HepG2 (cell line): ENCODE results near the gene DDAH2. TPM values are rescaled to one million over a fixed set of nuclear protein-coding genes. Genes with fewer than 3 reads are reported as not detected.

ENCODE experiments used
- ATRX ChIP-seq: sonication (generic); formaldehyde crosslinking; IDR thresholded peaks from 2 replicates; pipeline ENCODE4 v1.4.0; 2020; ENCODE audit warnings: missing genetic modification reagents, borderline replicate concordance
- KDM4B ChIP-seq: sonication (generic); formaldehyde crosslinking; IDR thresholded peaks from 2 replicates; pipeline ENCODE4 v1.4.0; 2020; ENCODE audit warnings: missing genetic modification reagents
- MEIS2 ChIP-seq: sonication (generic); formaldehyde crosslinking; IDR thresholded peaks from 2 replicates; pipeline ENCODE4 v1.9.0; 2021; ENCODE audit warnings: mild to moderate bottlenecking, missing genetic modification reagents
- POLR2A ChIP-seq, 2 experiments: IDR thresholded peaks; 2 replicates each; pipeline ENCODE4 v1.6.1; 2011; ENCODE audit warnings: low read depth in 2 of 2, low read length in 2 of 2, mild to moderate bottlenecking in 1 of 2, moderate library complexity in 1 of 2; ENCODE audit not compliant: insufficient read depth in 1 of 2
- PPARG ChIP-seq: conservative IDR thresholded peaks from 2 replicates; pipeline ENCODE4 v1.6.1; 2016; ENCODE audit warnings: missing biosample characterization, missing genetic modification reagents
- RCOR2 ChIP-seq: IDR thresholded peaks from 2 replicates; pipeline ENCODE4 v1.6.1; 2016; ENCODE audit warnings: missing biosample characterization, missing genetic modification reagents
- SETDB1 ChIP-seq: sonication (generic); formaldehyde crosslinking; IDR thresholded peaks from 2 replicates; pipeline ENCODE4 v1.5.1; 2020; ENCODE audit warnings: missing genetic modification reagents, mild to moderate bottlenecking, borderline replicate concordance
- THAP11 ChIP-seq: IDR thresholded peaks from 2 replicates; pipeline ENCODE4 v1.6.1; 2016; ENCODE audit warnings: missing biosample characterization, missing genetic modification reagents
- ZFP82 ChIP-seq: sonication (generic); formaldehyde crosslinking; IDR thresholded peaks from 2 replicates; pipeline ENCODE4 v1.5.1; 2020; ENCODE audit warnings: mild to moderate bottlenecking, missing genetic modification reagents, borderline replicate concordance
- ZNF10 ChIP-seq: sonication (generic); formaldehyde crosslinking; IDR thresholded peaks from 2 replicates; pipeline ENCODE4 v1.4.0; 2020; ENCODE audit warnings: mild to moderate bottlenecking, low read depth, missing genetic modification reagents, borderline replicate concordance
- ZNF17 ChIP-seq: sonication (generic); formaldehyde crosslinking; IDR thresholded peaks from 2 replicates; pipeline ENCODE4 v1.5.0; 2020; ENCODE audit warnings: mild to moderate bottlenecking, missing genetic modification reagents
- ZNF775 ChIP-seq: sonication (generic); formaldehyde crosslinking; IDR thresholded peaks from 2 replicates; pipeline ENCODE4 v1.4.0; 2020; ENCODE audit warnings: missing genetic modification reagents, mild to moderate bottlenecking, moderate library complexity, borderline replicate concordance
- polyA plus RNA-seq, 8 experiments: library from polyadenylated mRNA; depleted of rRNA in 3 of 8; stranded (reverse) in 7 of 8; unstranded in 1 of 8; fragments of >200 nt; fragmentation: Illumina TruSeq in 4 of 8; extraction: Trizol in 4 of 8; gene quantifications; 2 replicates each; pipeline versions ENCODE4 v1.2.1 to v1.2.3, GENCODE V29; 2011 to 2016; ENCODE audit warnings: low read depth in 4 of 8, missing spikeins in 1 of 8, mixed read lengths in 1 of 8; ENCODE audit not compliant: insufficient read depth in 1 of 8
- total RNA-seq, 5 experiments: library from RNA; depleted of rRNA; stranded (reverse); fragments of >200 nt; fragmentation: Illumina TruSeq; extraction: Trizol; gene quantifications; 2 replicates each; pipeline ENCODE4 v1.2.3, GENCODE V29; 2016; ENCODE audit warnings: low read depth in 1 of 5
- TF ChIP-seq, protein P1 (sequence below): sonication (generic); formaldehyde crosslinking; IDR thresholded peaks from 2 replicates; pipeline ENCODE4 v1.4.0; 2020; ENCODE audit warnings: mild to moderate bottlenecking, missing genetic modification reagents
- TF ChIP-seq, protein P2 (sequence below): sonication (generic); formaldehyde crosslinking; IDR thresholded peaks from 2 replicates; pipeline ENCODE4 v1.8.0; 2022; ENCODE audit warnings: mild to moderate bottlenecking, missing genetic modification reagents, borderline replicate concordance
- TF ChIP-seq, protein P3 (sequence below): sonication (generic); formaldehyde crosslinking; IDR thresholded peaks from 2 replicates; pipeline ENCODE4 v1.5.0; 2020; ENCODE audit warnings: mild to moderate bottlenecking, missing genetic modification reagents, borderline replicate concordance
- TF ChIP-seq, protein P4 (sequence below): sonication (generic); formaldehyde crosslinking; IDR thresholded peaks from 2 replicates; pipeline ENCODE4 v1.4.0; 2020; ENCODE audit warnings: missing genetic modification reagents, borderline replicate concordance
- TF ChIP-seq, protein P5 (sequence below): sonication (generic); formaldehyde crosslinking; IDR thresholded peaks from 2 replicates; pipeline ENCODE4 v1.5.1; 2020; ENCODE audit warnings: missing genetic modification reagents, mild to moderate bottlenecking, borderline replicate concordance

Gene DDAH2
- total and polyA plus RNA-seq, 2 of the 13 experiments (the other 11 are each of a cell fraction or from before 2014, with no cell fraction given): 16.4 to 21.1 TPM

DNA sequence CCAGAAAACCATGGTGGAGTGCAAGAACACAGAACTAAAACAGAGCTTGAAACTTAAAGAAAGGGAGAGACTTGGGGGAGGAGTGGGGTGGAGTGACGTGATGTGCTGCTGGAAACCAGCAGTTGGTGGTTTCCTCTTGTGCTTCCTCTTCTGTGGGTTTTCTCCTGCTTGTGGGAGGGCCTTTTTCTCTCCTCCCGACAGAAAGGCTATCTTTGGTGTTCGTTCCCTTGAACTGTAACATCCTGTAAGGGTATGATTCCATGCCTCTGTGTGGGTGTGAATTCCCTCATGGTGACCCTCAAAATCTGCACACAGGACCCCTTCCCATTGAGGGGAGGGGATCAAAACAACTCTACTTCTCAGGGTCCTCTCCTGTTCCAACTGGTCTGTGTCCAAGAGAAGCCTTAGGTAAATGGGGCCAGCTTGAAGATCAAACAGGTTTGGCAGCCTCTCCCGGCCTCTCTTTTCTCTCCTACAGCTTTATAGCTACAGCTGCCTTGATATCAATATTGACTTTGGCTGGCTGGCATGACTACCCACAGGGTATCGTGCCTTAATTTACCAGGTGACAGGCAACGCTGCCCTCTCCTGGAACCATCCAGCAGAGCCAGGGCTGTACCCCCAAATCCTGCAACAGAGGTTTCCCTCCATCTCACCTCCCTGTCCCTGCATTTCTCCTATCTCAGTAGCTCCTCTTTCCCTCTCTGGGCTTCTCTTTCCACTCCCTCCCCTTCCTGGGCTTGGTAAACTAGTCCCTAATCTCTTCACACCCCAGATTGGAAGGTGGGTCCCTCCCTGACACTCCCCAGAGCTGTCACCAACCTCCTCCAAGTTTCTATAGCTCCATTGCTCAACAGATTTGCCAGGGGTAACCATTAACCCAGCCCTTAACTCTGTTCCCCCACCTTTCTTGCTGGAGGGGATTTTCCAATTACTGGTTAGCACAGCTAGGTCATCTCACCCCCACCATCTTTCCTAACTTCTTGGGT is 9.2 kb upstream of the DDAH2 start (continued):
- TF ChIP-seq, protein P1, sequence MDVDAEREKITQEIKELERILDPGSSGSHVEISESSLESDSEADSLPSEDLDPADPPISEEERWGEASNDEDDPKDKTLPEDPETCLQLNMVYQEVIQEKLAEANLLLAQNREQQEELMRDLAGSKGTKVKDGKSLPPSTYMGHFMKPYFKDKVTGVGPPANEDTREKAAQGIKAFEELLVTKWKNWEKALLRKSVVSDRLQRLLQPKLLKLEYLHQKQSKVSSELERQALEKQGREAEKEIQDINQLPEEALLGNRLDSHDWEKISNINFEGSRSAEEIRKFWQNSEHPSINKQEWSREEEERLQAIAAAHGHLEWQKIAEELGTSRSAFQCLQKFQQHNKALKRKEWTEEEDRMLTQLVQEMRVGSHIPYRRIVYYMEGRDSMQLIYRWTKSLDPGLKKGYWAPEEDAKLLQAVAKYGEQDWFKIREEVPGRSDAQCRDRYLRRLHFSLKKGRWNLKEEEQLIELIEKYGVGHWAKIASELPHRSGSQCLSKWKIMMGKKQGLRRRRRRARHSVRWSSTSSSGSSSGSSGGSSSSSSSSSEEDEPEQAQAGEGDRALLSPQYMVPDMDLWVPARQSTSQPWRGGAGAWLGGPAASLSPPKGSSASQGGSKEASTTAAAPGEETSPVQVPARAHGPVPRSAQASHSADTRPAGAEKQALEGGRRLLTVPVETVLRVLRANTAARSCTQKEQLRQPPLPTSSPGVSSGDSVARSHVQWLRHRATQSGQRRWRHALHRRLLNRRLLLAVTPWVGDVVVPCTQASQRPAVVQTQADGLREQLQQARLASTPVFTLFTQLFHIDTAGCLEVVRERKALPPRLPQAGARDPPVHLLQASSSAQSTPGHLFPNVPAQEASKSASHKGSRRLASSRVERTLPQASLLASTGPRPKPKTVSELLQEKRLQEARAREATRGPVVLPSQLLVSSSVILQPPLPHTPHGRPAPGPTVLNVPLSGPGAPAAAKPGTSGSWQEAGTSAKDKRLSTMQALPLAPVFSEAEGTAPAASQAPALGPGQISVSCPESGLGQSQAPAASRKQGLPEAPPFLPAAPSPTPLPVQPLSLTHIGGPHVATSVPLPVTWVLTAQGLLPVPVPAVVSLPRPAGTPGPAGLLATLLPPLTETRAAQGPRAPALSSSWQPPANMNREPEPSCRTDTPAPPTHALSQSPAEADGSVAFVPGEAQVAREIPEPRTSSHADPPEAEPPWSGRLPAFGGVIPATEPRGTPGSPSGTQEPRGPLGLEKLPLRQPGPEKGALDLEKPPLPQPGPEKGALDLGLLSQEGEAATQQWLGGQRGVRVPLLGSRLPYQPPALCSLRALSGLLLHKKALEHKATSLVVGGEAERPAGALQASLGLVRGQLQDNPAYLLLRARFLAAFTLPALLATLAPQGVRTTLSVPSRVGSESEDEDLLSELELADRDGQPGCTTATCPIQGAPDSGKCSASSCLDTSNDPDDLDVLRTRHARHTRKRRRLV (CRISPR knock-in tag): peak; percentile 55
- TF ChIP-seq, protein P2, sequence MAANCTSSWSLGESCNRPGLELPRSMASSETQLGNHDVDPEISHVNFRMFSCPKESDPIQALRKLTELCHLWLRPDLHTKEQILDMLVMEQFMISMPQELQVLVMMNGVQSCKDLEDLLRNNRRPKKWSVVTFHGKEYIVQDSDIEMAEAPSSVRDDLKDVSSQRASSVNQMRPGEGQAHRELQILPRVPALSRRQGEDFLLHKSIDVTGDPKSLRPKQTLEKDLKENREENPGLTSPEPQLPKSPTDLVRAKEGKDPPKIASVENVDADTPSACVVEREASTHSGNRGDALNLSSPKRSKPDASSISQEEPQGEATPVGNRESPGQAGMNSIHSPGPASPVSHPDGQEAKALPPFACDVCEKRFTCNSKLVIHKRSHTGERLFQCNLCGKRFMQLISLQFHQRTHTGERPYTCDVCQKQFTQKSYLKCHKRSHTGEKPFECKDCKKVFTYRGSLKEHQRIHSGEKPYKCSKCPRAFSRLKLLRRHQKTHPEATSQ (CRISPR knock-in tag): peak; percentile 59; the same call in 1 of the 2 replicates
- TF ChIP-seq ZNF10 (CRISPR knock-in tag): no peak
- TF ChIP-seq THAP11 (CRISPR knock-in tag): peak; percentile 60; the same call in 1 of the 2 replicates
- TF ChIP-seq, protein P3, sequence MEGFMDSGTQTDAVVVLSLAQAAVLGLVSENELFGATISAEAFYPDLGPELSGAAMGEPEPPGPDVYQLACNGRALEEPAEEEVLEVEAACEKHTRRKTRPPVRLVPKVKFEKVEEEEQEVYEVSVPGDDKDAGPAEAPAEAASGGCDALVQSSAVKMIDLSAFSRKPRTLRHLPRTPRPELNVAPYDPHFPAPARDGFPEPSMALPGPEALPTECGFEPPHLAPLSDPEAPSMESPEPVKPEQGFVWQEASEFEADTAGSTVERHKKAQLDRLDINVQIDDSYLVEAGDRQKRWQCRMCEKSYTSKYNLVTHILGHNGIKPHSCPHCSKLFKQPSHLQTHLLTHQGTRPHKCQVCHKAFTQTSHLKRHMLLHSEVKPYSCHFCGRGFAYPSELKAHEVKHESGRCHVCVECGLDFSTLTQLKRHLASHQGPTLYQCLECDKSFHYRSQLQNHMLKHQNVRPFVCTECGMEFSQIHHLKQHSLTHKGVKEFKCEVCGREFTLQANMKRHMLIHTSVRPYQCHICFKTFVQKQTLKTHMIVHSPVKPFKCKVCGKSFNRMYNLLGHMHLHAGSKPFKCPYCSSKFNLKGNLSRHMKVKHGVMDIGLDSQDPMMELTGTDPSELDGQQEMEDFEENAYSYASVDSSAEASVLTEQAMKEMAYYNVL: 0 out of 2 replicates have a peak, but pooled peaks have one; percentile 60
- 0 out of 2 replicates have a peak, but pooled peaks have one; percentile 44 for TF ChIP-seq ZFP82 (CRISPR knock-in tag)
- no peak; the same call in none of the 2 replicates for TF ChIP-seq KDM4B (CRISPR knock-in tag)
- no peak for TF ChIP-seq SETDB1 (CRISPR knock-in tag)
- TF ChIP-seq ZNF775 (CRISPR knock-in tag): no peak
- TF ChIP-seq MEIS2 (CRISPR knock-in tag): peak; percentile 94
- TF ChIP-seq, protein P4, sequence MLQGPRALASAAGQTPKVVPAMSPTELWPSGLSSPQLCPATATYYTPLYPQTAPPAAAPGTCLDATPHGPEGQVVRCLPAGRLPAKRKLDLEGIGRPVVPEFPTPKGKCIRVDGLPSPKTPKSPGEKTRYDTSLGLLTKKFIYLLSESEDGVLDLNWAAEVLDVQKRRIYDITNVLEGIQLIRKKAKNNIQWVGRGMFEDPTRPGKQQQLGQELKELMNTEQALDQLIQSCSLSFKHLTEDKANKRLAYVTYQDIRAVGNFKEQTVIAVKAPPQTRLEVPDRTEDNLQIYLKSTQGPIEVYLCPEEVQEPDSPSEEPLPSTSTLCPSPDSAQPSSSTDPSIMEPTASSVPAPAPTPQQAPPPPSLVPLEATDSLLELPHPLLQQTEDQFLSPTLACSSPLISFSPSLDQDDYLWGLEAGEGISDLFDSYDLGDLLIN: 0 out of 2 replicates have a peak, but pooled peaks have one; percentile 47
- TF ChIP-seq, protein P5, sequence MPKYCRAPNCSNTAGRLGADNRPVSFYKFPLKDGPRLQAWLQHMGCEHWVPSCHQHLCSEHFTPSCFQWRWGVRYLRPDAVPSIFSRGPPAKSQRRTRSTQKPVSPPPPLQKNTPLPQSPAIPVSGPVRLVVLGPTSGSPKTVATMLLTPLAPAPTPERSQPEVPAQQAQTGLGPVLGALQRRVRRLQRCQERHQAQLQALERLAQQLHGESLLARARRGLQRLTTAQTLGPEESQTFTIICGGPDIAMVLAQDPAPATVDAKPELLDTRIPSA (CRISPR knock-in tag): no peak
- peak; percentile 88 for TF ChIP-seq PPARG (CRISPR knock-in tag)
- no peak for TF ChIP-seq ZNF17 (CRISPR knock-in tag)
- peak; percentile 58; the same call in 1 of the 2 replicates for TF ChIP-seq RCOR2 (CRISPR knock-in tag)
- no peak for TF ChIP-seq ATRX (CRISPR knock-in tag)
- peak in 1 of 2 experiments; percentile 80; a peak in 2 of 4 replicates for TF ChIP-seq POLR2A (IDR thresholded peaks at IDR 0.05; ENCODE audit: insufficient read depth in 1 of 2, low read depth in 2 of 2, low read length in 2 of 2)
